ENCODE data around the gene SLC13A4.
"Not testable (repeated sequence)": the region's sequence is repeated elsewhere in the genome, so short reads cannot be mapped to it uniquely, and the experiment has no call there.

The SLC13A4 gene

DNA sequence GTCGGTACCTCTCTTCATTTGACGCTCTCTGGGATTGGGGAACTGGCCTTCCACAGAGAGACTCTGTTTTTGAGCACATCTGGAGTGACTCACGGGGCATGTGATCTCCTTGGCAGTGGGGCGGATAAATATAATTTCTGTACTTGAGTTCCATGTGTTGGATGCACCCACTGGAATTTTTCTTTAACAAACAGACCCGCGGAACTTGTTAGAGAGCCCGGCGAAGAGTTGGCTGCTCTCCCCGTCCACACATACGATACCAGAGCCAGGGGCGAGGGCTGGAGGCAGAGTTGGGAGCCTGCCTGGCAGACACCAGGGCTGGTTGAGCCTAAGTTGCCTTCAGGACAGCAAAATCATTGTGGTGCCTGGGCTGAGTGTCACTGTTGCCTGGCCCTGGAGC lies 20.8 kb upstream of the SLC13A4 start, which contains the start of gene FAM180A:
FAM180A (minus strand) TSS at position 44 of the 400 bp plus-strand sequence. CDS start 233 bp downstream, outside the sequence.
- DNase-seq (ENCODE audit: low spot score): no peak

DNA sequence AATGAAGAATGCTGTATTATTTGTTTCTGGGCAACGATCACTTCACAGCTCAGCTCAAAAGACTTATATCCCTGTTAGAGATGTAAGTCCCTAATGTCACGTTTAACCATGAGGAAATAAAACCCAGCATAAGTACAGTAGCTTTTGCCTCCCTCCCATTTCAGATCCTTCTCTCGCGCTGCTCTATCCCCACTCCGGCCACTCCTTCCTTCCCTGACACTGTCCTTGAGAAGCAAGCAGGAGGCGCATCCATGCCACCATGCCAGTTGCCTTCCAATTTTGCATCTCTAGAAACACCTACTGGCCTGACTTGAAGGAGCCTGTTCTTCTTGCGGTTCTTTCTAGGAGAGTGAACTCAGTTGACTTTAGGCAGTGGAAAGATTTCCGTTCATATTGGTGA lies 19.4 kb upstream of the SLC13A4 start:
- DNase-seq (ENCODE audit: low spot score): no peak

DNA sequence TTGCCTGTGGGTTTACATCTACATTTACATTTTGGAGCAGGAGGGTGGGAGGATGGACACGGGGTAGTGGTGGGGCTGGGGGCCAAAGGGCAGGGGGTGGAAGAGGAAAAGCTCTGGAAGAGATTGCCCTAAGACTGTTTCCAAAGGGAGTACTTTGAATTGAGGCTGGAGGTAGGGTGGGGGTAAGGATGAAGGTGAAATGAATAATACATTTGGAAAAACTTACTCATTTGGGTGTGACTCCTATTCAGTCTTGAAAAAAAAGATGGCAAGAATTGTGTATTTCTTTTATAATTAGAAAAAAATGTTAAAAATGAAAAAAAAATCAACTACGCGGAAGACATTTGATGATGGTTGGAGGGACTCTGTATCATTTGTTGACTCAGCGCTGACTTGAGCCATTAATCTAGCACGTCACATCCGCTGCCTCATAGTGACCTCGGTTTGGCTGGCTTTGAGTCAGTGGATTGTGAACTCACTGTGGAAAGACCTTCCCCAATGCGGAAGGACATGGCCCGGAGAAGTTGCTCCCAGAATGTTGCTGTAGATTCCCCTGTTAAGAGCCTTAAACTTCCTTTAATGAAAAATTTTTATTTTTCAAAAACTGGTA lies 17.8 kb upstream of the SLC13A4 start:
- DNase-seq (ENCODE audit: low spot score): no peak

DNA sequence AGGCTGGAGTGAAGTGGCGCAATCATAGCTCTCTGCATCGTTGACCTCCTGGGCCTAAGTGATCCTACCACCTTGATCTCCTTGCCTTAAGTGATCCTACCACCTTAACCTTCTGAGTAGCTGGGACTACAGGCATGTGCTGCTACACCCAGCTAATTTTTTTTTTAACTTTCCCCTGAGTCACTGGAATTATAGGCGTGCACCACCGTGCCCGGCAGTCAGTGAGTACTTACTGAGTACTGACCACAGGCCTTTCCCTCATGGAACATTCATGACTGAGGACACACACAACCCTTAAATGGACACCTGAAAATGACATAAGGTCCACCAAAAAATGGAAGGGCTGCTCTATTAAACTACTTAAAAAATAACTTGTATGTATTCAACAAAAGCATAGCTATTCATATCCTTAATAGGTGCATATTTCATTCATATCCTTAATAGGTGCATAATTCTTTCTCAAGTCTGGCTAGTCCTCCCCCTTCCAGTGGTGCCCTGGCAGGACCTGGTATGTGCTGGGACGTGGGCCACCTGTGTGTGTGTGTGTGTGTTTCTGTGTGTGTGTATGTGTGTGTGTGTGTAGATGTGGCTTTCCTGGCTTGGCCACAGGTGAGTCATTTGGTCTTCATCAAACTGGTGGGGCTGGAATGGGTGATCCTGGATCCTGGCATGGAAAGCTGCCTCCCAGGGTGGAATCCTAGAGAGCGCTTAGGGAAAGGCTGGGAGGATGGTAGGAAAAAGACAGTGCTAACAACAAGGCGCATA lies 17.1 kb upstream of the SLC13A4 start:
- DNase-seq (ENCODE audit: low spot score): no peak

DNA sequence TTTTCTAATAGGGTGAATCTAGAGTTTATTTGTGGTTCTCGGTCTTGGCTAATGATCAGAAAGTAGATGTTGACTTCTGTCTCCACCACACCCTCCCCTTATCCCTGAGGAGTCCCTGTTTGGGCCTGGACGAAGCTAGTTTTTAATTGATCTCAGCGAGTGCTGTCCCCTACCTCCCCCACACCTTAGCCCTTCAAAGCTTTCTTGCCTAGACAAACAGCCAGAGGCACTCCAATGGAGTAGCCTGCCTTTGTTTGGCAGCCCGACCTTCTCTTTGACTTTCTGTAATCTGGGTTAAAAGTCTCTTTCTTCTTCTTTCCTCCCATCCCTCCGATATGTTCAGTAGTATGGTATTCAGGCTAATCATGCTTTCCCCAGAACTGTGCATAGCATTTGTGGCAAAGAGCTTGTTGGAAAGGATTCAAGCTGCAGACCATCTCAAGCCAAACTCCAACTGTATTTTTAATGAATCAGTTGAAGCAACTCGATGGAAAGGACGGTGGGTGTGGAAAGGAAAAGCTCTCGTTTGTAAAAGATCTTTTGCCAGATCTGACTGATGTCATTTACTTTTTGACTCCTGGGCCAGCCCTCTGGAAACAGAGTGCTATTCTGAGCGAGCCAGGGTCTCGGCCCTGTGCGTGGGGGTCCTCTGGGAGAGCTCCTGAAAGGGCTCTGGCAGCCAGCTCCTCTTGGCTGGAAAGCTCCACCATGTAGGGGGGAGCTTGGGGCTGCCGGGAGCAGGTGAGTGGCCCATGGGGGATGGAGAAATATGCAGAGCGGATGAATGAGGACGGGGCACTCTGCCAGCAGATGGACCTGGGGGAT lies 16.1 kb upstream of the SLC13A4 start:
- no peak for DNase-seq (ENCODE audit: low spot score)

DNA sequence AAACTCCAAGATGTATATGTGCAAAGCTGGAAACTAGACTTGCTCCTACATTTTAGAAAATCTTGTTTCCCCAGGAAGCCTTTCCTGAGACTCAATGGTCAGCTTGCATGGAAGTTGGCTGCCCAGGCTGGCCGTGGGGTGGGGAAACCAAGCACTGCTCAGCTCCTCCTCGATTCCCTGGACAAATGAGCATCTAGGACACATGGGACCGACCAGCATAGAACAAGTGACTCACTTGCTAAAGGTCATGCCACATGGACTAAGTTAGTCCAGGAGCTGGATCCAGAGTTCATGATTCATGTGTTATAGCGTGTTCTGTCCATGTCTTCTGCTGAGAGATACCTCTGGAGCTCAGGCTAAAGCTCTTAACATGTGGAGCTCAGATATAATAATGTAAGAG lies 14.4 kb upstream of the SLC13A4 start:
- DNase-seq (ENCODE audit: low spot score): no peak

DNA sequence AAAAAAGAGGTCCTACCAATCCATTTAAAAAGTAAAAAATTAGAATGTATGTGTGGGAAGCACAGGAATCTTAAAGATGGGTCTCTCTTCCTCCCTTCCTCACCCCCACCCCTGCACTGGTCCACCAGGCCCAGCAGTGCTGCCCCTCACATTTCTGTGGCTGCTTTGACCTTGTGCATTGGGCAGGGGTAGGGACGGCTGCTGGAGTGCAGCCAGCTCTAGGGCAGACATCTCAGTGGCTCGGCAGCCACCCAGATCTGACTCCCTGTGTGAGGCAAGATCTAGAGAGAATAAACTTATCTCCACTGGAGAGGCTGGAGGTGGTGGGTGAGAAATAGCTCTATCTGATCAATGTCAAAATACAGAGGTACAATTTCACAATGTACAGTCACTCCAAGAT lies 13.9 kb upstream of the SLC13A4 start:
- DNase-seq (ENCODE audit: low spot score): no peak

DNA sequence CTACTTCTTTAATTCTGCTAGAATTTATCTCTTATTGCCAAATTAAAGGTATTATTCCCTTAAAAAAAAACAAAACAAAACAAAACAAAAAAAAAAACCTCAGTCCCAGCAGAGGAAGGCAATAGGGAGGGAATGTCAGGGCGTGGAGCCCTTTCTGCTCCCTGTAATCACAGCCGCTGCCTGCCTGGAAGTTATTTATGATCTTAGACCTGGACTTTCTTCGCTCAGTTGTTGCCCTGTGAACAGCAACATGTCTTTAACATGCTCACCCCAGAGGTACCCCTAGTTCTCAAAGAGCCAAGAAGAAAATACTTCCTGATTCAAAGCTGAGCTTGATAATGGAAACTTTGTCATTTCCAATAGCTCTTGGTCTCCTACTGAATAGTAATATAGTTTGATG lies 12.9 kb upstream of the SLC13A4 start:
- DNase-seq (ENCODE audit: low spot score): no peak

DNA sequence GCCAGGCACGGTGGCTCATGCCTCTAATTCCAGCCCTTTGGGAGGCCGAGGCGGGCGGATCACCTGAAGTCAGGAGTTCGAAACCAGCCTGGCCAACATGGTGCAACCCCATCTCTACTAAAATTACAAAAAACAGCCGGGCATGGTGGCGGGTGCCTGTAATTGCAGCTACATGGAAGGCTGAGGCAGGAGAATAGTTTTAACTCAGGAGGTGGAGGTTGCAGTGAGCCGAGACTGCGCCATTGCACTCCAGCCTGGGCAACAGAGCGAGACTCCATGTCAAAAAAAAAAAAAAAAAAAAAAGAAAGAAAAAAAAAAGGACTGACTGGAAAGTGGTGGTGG lies 9.3 kb upstream of the SLC13A4 start:
- not testable (repeated sequence) for DNase-seq (ENCODE audit: low spot score)

DNA sequence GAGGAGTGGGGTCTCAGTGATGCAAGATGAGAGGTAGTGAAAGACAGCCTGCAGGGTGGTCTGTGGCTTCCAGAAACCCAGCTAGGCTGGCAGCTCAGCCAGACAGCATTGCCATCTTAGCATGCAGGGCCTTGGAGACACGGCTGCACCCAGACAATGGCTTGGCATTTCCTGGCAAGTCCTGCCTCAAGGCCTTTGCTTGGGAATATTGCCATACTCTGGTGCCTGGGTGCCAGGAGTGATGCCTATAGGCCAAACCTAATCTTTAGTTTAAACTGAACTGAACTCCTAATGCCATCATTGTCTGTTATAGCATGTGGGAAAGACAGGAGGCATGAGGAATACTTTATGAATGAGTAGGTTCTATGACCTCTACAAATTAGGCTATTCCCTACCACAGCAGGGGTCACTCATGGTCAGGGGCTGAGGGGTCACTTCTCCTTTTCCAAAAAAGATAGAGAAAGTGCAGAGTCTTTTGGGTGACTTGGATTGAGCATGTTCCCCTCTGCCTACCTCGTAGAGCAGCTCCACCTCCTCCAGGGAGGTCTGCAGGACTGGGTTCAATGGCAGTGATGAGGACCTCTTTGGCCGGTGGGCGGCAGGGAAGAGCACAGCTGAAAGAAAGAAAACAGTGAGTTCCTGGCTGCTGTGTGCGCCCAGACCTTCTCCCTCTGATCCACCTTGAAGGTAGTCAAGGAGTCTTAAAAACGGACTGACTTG lies 8.8 kb upstream of the SLC13A4 start:
- DNase-seq (ENCODE audit: low spot score): no peak

DNA sequence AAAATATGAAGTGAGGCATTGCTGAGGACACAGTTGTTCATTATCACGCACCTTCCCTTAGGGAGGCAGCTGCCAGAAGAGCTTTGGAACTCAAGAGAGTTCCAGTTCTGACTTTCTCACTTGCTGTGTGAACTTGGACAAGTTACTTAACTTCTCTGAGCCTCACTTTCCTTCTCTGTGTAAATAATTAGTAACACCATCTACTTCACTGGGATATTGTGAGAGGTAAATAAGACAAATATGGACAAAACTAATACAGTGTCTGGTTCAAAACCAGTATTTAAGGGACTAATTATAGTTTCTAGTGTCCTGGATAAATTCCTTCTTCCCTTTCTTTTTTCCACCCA lies 6.3 kb upstream of the SLC13A4 start:
- no peak for DNase-seq (ENCODE audit: low spot score)

DNA sequence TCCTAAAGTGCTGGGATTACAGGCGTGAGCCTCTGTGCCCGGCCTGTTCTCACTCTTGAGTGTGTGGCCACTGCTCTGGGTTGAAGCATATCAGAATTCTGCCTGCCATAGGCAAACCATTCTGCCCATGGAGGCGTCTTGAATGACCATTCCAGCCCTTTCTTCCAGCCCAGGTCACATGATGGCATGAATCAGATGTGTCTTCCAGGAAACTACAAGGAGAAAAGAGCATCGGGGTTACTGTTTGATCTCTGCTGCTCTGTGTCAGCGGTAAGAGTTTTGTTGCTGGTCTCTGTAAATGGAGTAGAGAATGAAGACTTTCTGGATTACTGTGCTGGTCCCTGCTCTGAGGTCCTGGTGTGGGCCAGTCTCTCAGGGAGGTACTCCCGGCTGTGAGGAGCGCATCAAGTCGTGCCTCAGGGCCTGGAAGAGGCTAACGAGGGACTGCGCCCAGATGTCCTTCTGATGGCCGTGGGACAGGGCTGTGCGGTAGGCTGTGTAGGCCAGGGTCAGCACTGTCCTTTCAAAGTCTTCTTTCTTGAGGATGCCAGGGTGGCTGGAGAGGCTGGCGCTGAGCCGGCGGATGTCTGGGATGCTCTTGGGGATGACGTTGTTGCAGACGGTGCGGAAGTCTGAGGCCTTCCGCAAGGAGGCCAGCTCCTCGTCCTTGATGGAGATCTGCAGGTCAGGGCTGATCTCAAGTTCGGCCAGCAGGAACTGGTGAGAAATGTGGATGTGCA lies 5.8 kb upstream of the SLC13A4 start:
- DNase-seq (ENCODE audit: low spot score): no peak

DNA sequence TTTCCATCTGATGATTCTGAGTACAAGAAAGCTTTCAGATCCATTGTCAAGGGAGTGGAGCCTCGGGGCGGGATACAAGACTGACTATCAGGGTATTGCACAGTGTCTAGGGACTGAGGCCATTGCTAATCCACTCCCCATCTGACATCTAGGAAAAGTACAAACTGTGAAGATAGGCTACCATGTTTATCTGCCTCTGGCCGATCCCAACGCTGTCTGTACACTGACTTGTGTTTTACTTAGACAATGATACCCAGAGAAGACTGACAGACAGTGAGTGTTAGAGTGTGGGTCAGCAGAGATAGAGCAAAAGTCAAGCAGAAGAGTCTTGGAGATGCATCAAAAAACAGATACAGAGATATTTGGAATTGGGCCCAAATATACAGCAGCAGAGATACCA lies 3.1 kb upstream of the SLC13A4 start:
- no peak for DNase-seq (ENCODE audit: low spot score)

DNA sequence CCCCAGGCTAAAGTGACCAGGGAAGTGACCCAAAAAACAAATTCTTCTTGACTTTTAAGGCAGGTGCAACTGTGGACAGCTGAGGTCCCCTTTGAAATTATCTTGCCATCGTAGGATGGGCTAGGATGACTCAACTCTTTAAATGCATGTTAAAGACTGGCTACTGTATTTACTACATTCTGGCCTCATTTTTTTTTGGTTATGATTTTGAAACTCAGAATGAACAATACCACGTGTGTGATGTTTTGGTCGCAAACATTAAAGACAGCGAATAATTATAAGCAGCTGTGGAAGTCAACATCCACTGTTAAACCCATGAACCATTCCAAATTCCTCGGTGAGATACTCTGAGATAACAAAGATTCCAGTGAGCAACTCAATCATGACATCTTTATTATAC lies 1.2 kb upstream of the SLC13A4 start:
- DNase-seq (ENCODE audit: low spot score): no peak

DNA sequence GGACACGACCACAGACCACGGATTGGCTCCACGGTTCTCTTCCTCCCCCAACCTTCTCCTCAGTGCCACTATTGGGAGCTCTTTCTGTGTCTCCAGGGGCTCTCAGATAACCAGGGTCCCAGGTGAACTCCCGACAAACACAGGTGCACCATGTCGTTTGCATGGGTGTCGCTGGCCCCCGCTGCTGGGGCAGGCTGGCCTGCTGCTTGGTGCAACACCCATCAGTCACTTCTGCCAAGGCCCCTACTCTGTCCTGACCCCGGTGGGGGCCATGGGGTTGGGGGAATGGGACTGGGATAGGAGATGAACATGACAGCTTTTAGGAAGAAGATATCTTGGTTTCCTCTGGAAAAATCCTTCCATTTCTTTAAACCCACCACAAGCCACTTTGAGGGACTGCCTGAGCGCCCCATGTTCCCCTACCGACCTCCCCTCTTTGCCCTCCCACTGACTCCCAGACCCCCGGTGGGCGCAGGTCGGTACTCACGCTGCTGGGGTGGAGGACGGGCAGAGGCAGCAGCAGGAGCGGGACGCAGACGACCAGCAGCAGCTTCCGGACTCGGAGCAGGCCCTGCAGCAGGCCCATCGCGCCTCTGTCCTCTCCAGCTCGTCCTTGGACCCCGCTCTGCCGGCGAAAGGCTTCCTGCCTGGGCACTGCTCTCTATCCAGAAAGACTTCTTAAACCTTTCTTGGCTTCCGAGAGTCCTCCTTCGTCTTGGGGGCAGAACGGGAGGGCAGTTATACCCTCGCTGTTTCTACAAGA lies 894 bp downstream of the SLC13A4 start:
- no peak for DNase-seq (ENCODE audit: low spot score)

DNA sequence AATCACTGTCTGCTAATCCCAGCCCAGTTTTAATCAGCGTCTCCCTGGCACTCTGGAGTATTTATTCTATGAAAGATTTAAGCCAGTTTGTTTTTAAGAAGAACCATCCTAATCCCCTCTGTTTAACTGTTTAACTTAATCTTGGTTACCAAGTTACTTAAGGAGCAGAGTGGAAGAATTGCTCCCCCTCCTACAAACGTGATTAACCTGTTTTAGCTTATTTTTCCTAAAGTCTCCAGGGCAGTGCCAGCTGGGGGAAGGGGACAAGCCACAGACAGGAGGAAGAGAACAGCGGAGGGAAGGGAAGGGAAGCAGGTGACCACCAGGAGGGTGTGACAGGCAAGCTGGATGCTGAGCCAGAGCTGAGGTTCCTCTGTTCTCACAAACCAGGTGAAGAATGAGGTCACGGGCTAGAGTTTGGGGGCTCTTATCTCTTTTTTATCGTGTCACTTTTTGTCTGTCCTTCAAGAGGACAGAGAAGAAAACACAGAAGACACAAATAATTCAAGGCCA lies 1.7 kb downstream of the SLC13A4 start:
- DNase-seq (ENCODE audit: low spot score): no peak

DNA sequence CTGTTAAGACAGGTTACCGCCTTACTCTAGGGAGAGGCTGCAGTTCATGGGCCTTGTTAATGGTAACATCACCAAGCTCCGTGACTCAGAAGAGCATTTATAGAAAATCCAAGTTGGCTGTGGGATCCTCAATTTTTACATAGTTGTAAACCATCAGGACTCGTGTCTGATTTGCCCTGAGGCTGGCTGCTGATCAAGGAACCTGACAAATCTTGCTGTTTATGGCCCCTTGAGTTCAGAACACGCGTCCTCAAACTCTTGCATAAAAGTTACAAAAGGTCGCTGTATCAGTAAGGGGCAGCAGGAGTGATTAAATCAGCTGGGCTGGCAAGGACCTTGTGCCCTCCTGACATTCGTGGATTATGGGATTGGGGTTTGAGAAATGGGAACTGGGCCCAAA lies 4.6 kb downstream of the SLC13A4 start:
- no peak for DNase-seq (ENCODE audit: low spot score)

DNA sequence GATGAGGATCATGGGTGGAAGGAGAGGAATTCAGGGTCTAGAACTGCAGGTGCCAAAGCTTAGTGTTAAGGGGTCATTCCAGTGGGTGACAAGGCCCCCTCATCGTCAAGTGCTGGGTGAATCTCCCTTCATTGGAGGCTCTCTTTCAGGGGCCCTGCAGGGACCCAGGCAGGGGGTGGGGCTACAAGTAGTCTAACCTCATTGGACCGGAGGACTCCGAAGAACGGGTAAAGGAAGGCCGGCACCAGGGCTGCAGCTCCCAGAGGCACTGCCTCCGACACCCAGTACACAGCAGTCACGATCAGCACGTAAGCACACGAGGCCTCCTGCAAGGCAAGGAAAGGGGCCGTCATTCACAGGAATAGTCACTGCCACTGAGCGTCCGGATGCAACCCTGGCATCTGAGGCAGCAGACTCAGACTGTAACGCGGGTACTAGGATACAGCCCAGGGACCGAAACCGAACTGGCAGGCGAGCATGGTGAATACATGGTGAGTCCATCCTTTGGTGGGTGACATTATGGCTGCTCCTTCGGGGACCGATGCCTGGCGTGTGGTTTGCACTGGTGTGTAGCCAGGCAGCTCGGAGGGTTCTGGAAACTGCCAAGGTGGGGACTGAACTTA lies 6.7 kb downstream of the SLC13A4 start:
- DNase-seq (ENCODE audit: low spot score): no peak

DNA sequence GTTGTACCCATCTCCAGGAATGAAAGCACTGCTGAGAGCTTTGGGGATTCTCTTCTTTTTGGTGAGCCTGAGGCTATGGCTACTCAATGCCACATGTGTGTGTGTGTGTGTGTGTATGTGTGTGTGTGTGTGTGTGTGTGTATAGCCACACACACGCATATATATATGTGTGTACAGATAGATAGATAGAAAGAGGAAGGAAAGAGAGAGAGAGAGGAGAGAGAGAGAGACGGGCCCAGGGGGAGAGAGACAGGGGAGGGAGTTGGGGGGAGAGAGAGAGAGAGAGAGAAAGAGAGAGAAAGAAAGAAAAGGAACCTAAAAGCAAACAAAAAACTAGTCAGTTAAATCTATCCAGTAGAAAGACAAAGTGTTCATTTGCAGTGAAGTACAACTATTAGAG lies 8.3 kb downstream of the SLC13A4 start:
- no peak for DNase-seq (ENCODE audit: low spot score)

DNA sequence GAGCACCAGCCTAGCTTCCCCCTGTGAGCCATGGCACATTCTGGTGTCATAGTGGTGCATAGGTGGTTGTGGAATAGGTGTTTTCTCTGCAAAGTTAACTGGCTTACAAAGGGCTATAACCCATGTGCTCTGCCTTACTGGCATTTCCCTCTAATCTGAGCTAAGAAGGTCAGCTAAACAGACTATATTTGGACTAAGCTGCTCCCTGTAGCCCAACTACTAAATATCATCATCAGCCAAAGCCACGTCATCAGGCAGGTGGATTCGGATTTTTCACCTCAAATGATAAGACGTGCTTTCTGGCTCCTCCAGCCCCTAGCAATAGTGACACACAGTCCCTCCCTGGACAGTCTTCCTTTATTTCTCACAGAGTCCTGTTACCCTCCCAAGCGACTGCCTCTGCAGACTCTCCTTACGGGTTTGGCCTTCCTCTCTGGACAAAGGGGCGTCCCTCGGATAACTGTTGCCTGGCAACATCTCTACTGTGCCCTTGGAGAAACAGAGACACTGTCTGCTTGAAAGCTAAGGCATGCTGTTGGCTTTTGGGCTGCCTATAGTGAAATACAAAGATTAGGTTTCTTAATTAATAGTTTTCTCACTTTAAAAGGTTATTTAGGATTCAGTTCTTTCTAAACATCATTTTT lies 9.1 kb downstream of the SLC13A4 start:
- no peak for DNase-seq (ENCODE audit: low spot score)
